ENCODE data around the gene SGSM1. TPM values are rescaled to one million over a fixed set of nuclear protein-coding genes. Genes with fewer than 3 reads are reported as not detected.

The SGSM1 gene
- total and polyA plus RNA-seq, 10 of the 15 experiments (the other 5 are each of a cell fraction or from before 2014, with no cell fraction given): not detected

DNA sequence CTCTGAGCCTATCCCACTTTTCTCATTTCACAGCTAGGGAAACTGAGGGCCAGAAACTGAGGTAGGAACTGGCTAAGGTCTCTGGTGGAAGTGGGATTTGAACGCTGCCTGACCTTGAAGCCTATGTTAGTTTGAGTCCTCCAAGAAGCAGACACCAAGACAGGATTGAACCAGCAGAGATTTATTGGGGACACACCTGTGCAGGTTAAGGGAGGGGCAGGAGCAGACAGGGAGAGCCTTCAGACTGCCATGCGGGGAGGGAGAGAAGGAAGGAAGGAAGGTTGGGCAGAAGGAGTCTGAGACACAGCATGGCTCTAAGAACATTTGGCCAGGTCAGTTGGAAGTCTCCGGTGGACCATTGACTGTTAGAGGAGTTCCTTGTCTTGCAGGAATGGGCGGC, 59.5 kb downstream of the SGSM1 start (continued):
- TF ChIP-seq, protein P1, sequence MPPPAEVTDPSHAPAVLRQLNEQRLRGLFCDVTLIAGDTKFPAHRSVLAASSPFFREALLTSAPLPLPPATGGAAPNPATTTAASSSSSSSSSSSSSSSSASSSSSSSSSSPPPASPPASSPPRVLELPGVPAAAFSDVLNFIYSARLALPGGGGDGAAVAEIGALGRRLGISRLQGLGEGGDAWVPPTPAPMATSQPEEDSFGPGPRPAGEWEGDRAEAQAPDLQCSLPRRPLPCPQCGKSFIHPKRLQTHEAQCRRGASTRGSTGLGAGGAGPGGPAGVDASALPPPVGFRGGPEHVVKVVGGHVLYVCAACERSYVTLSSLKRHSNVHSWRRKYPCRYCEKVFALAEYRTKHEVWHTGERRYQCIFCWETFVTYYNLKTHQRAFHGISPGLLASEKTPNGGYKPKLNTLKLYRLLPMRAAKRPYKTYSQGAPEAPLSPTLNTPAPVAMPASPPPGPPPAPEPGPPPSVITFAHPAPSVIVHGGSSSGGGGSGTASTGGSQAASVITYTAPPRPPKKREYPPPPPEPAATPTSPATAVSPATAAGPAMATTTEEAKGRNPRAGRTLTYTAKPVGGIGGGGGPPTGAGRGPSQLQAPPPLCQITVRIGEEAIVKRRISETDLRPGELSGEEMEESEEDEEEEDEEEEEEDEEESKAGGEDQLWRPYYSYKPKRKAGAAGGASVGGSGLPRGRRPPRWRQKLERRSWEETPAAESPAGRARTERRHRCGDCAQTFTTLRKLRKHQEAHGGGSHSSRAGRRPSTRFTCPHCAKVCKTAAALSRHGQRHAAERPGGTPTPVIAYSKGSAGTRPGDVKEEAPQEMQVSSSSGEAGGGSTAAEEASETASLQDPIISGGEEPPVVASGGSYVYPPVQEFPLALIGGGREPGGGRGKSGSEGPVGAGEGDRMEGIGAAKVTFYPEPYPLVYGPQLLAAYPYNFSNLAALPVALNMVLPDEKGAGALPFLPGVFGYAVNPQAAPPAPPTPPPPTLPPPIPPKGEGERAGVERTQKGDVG (CRISPR knock-in tag; IDR thresholded peaks at IDR 0.05): no peak

GRCh38 chr22:24867323-24868022, 61.5 kb downstream of the SGSM1 start:
- Histone ChIP-seq H3K27me3 (replicated peaks in 1 of 2; ENCODE audit: control insufficient read depth in 2 of 2, insufficient read depth in 2 of 2, low read length in 1 of 2) (peaks cover 0 to 3% of the 10 kb centered on the region in 2 experiments; a peak in 1 of 4 replicates), H3K4me3 (no peak overlapping the region), H3K79me2 (ENCODE audit: control insufficient read depth, insufficient read depth, low read length) (no peaks in the 10 kb centered on the region), H3K36me3 (ENCODE audit: control insufficient read depth in 2 of 2, insufficient read depth in 2 of 2, low read length in 1 of 2) (no peaks in the 10 kb centered on the region), H3K27ac (ENCODE audit: control insufficient read depth, insufficient read depth) (no peak overlapping the region), H2AFZ (ENCODE audit: control insufficient read depth, low read depth, low read length) (no peak overlapping the region), H3K9me3 (replicated peaks; ENCODE audit: control insufficient read depth, insufficient read depth, low read length) (no peaks in the 10 kb centered on the region), H3K4me2 (ENCODE audit: control insufficient read depth, insufficient read depth) (no peak overlapping the region), H3K4me1 (ENCODE audit: control insufficient read depth, insufficient read depth, low read length) (no peaks in the 10 kb centered on the region), H3K9ac (ENCODE audit: control insufficient read depth, insufficient read depth, low read length) (no peak overlapping the region), H4K20me1 (ENCODE audit: control insufficient read depth, insufficient read depth) (no peaks in the 10 kb centered on the region)
- no TSS peak for BruUV-seq (replicated peaks)
- 21% methylated on average over 8 of the region's 8 CpGs for WGBS (ENCODE audit: insufficient coverage, insufficient replicate concordance, low lambda C conversion rate, missing lambda C conversion rate)
- RAD21 ChIA-PET (ENCODE audit: unreplicated experiment): no interaction called here
- CTCF ChIA-PET: no interaction called here
- in situ Hi-C loops (cut with MboI) (no loop called here), intact Hi-C loops (cut with micrococcal nuclease; ENCODE audit: unreplicated experiment) (no loop called here)
- ATAC-seq (no peak), FAIRE-seq (no peak), DNase-seq (ENCODE audit: low read depth, low spot score) (no peak)
- SMC1A ChIA-PET (ENCODE audit: uncharacterized antibody, unreplicated experiment): no interaction called here
- POLR2A ChIA-PET: no interaction called here
- TF ChIP-seq CBFB (IDR thresholded peaks at IDR 0.05; ENCODE audit: low read depth): no peak
- TF ChIP-seq BHLHE40 (IDR thresholded peaks at IDR 0.05; ENCODE audit: borderline replicate concordance in 1 of 2, low read depth in 2 of 2, low read length in 1 of 2): no peak
- TF ChIP-seq PKNOX1 (IDR thresholded peaks at IDR 0.05): no peak
- TF ChIP-seq SMC3 (IDR thresholded peaks at IDR 0.05; ENCODE audit: borderline replicate concordance, low read length): no peak

All from GM12878 (cell line).